H7 (cell line): Measurements from ENCODE around the gene C1QTNF12. TPM values are rescaled to one million over a fixed set of nuclear protein-coding genes. Genes with fewer than 3 reads are reported as not detected.

Source experiments
- total RNA-seq: library from RNA; depleted of rRNA; stranded (reverse); fragments of >200 nt; shearing (Covaris generic); gene quantifications from 2 replicates; pipeline ENCODE4 v1.2.3, GENCODE V29; 2014; rRNA removed

C1QTNF12 gene
- total RNA-seq, 1 experiment from 2014 or later: 3.6 TPM

Other genes starting within 250 kb of the C1QTNF12 start
- gene HES4, start 246.6 kb downstream of the C1QTNF12 start, total RNA-seq: 11.3 and 17.5 TPM in 2 replicates
- gene ISG15, start 233.2 kb downstream of the C1QTNF12 start, total RNA-seq: 110 and 124 TPM in 2 replicates
- gene AGRN, start 226.6 kb downstream of the C1QTNF12 start, total RNA-seq: 126 and 130 TPM in 2 replicates
- gene RNF223, start 172.4 kb downstream of the C1QTNF12 start, total RNA-seq: not detected in 2 replicates
- 29.3 and 32.0 TPM in 2 replicates for gene C1orf159, start 130.6 kb downstream of the C1QTNF12 start, total RNA-seq
- gene TTLL10, start 72.8 kb downstream of the C1QTNF12 start, total RNA-seq: not detected in 2 replicates
- gene TNFRSF18, start 40.1 kb downstream of the C1QTNF12 start, total RNA-seq: not detected in 2 replicates
- gene TNFRSF4, start 32.6 kb downstream of the C1QTNF12 start, total RNA-seq: 0.07 and 0.89 TPM in 2 replicates
- 102 and 127 TPM in 2 replicates for gene SDF4, start 14.7 kb downstream of the C1QTNF12 start, total RNA-seq
- 40.3 and 47.2 TPM in 2 replicates for gene B3GALT6, start 14.5 kb downstream of the C1QTNF12 start, total RNA-seq
- gene UBE2J2, start 27.1 kb upstream of the C1QTNF12 start, total RNA-seq: 81.8 and 105 TPM in 2 replicates
- gene SCNN1D, start 33.7 kb upstream of the C1QTNF12 start, total RNA-seq: 4.0 and 10.2 TPM in 2 replicates
- gene ACAP3, start 61.2 kb upstream of the C1QTNF12 start, total RNA-seq: 55.7 and 55.9 TPM in 2 replicates
- gene PUSL1, start 61.9 kb upstream of the C1QTNF12 start, total RNA-seq: 93.5 and 98.6 TPM in 2 replicates
- gene INTS11, start 77.9 kb upstream of the C1QTNF12 start, total RNA-seq: 169 and 189 TPM in 2 replicates
- gene CPTP, start 78.1 kb upstream of the C1QTNF12 start, total RNA-seq: 25.0 and 27.7 TPM in 2 replicates
- gene TAS1R3, start 84.6 kb upstream of the C1QTNF12 start, total RNA-seq: 0.14 TPM in 1 of 2 replicates, not detected in the other
- 189 and 191 TPM in 2 replicates for gene DVL1, start 102.7 kb upstream of the C1QTNF12 start, total RNA-seq
- gene MXRA8, start 111.8 kb upstream of the C1QTNF12 start, total RNA-seq: 54.2 and 80.1 TPM in 2 replicates
- 275 and 320 TPM in 2 replicates for gene AURKAIP1, start 128.5 kb upstream of the C1QTNF12 start, total RNA-seq
- 147 and 200 TPM in 2 replicates for gene CCNL2, start 152.6 kb upstream of the C1QTNF12 start, total RNA-seq
- 184 and 267 TPM in 2 replicates for gene MRPL20, start 160.6 kb upstream of the C1QTNF12 start, total RNA-seq
- 0.67 TPM in 1 of 2 replicates, not detected in the other for gene ANKRD65, start 174.6 kb upstream of the C1QTNF12 start, total RNA-seq
- gene VWA1, start 189.0 kb upstream of the C1QTNF12 start, total RNA-seq: 32.1 and 37.1 TPM in 2 replicates
- 0.14 and 0.74 TPM in 2 replicates for gene ATAD3C, start 203.0 kb upstream of the C1QTNF12 start, total RNA-seq
- gene ATAD3B, start 225.0 kb upstream of the C1QTNF12 start, total RNA-seq: 43.5 and 44.1 TPM in 2 replicates